Measurements from ENCODE around the gene WDFY4. TPM values are rescaled to one million over a fixed set of nuclear protein-coding genes. Genes with fewer than 3 reads are reported as not detected.

Gene WDFY4
- total and polyA plus RNA-seq, 9 of the 15 experiments (the other 6 are each of a cell fraction or from before 2014, with no cell fraction given) = 0.01 to 0.02 (median 0.01) TPM; not detected in 6

GRCh38 chr10:49001402-49001801 lies 316.7 kb downstream of the WDFY4 start (continued):
- TF ChIP-seq, protein P1, sequence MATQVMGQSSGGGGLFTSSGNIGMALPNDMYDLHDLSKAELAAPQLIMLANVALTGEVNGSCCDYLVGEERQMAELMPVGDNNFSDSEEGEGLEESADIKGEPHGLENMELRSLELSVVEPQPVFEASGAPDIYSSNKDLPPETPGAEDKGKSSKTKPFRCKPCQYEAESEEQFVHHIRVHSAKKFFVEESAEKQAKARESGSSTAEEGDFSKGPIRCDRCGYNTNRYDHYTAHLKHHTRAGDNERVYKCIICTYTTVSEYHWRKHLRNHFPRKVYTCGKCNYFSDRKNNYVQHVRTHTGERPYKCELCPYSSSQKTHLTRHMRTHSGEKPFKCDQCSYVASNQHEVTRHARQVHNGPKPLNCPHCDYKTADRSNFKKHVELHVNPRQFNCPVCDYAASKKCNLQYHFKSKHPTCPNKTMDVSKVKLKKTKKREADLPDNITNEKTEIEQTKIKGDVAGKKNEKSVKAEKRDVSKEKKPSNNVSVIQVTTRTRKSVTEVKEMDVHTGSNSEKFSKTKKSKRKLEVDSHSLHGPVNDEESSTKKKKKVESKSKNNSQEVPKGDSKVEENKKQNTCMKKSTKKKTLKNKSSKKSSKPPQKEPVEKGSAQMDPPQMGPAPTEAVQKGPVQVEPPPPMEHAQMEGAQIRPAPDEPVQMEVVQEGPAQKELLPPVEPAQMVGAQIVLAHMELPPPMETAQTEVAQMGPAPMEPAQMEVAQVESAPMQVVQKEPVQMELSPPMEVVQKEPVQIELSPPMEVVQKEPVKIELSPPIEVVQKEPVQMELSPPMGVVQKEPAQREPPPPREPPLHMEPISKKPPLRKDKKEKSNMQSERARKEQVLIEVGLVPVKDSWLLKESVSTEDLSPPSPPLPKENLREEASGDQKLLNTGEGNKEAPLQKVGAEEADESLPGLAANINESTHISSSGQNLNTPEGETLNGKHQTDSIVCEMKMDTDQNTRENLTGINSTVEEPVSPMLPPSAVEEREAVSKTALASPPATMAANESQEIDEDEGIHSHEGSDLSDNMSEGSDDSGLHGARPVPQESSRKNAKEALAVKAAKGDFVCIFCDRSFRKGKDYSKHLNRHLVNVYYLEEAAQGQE (IDR thresholded peaks at IDR 0.05; ENCODE audit: borderline replicate concordance) = peak; percentile 57; the same call in 1 of the 2 replicates
- TF ChIP-seq, protein P1 (CRISPR knock-in tag; IDR thresholded peaks at IDR 0.05; ENCODE audit: low read depth) = no peak
- TF ChIP-seq CTBP1 (IDR thresholded peaks at IDR 0.05; ENCODE audit: borderline replicate concordance) = peak; percentile 67; the same call in 1 of the 2 replicates
- TF ChIP-seq C11orf30 (IDR thresholded peaks at IDR 0.05; ENCODE audit: low read depth) = no peak
- TF ChIP-seq SRSF1 (IDR thresholded peaks at IDR 0.05; ENCODE audit: low read depth, low read length) = no peak
- no peak for TF ChIP-seq CBX3 (IDR thresholded peaks at IDR 0.05; ENCODE audit: borderline replicate concordance in 1 of 2, low read length in 2 of 2)
- TF ChIP-seq ERF (CRISPR knock-in tag; IDR thresholded peaks at IDR 0.05) = no peak
- TF ChIP-seq, protein P2, sequence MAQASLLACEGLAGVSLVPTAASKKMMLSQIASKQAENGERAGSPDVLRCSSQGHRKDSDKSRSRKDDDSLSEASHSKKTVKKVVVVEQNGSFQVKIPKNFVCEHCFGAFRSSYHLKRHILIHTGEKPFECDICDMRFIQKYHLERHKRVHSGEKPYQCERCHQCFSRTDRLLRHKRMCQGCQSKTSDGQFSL (CRISPR knock-in tag; IDR thresholded peaks at IDR 0.05) = no peak
- TF ChIP-seq, protein P2 (tag; IDR thresholded peaks at IDR 0.05) = no peak
- TF ChIP-seq, protein P3, sequence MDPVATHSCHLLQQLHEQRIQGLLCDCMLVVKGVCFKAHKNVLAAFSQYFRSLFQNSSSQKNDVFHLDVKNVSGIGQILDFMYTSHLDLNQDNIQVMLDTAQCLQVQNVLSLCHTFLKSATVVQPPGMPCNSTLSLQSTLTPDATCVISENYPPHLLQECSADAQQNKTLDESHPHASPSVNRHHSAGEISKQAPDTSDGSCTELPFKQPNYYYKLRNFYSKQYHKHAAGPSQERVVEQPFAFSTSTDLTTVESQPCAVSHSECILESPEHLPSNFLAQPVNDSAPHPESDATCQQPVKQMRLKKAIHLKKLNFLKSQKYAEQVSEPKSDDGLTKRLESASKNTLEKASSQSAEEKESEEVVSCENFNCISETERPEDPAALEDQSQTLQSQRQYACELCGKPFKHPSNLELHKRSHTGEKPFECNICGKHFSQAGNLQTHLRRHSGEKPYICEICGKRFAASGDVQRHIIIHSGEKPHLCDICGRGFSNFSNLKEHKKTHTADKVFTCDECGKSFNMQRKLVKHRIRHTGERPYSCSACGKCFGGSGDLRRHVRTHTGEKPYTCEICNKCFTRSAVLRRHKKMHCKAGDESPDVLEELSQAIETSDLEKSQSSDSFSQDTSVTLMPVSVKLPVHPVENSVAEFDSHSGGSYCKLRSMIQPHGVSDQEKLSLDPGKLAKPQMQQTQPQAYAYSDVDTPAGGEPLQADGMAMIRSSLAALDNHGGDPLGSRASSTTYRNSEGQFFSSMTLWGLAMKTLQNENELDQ (CRISPR knock-in tag; IDR thresholded peaks at IDR 0.05; ENCODE audit: borderline replicate concordance) = no peak
- no peak for TF ChIP-seq TEAD1 (CRISPR knock-in tag; IDR thresholded peaks at IDR 0.05)
- no peak for TF ChIP-seq FOXP1 (CRISPR knock-in tag; IDR thresholded peaks at IDR 0.05)
- TF ChIP-seq, protein P4, sequence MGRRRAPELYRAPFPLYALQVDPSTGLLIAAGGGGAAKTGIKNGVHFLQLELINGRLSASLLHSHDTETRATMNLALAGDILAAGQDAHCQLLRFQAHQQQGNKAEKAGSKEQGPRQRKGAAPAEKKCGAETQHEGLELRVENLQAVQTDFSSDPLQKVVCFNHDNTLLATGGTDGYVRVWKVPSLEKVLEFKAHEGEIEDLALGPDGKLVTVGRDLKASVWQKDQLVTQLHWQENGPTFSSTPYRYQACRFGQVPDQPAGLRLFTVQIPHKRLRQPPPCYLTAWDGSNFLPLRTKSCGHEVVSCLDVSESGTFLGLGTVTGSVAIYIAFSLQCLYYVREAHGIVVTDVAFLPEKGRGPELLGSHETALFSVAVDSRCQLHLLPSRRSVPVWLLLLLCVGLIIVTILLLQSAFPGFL (CRISPR knock-in tag; IDR thresholded peaks at IDR 0.05) = no peak
- peak; percentile 57 to 71 for TF ChIP-seq RAD21 (CRISPR knock-in tag; conservative IDR thresholded peaks at IDR 0.05 in 1 of 2, IDR thresholded peaks at IDR 0.05 in 1 of 2)
- 0 out of 2 replicates have a peak, but pooled peaks have one; percentile 19 for TF ChIP-seq RB1 (IDR thresholded peaks at IDR 0.05; ENCODE audit: low read depth)
- no peak for TF ChIP-seq NFRKB (IDR thresholded peaks at IDR 0.05; ENCODE audit: low read depth)
- TF ChIP-seq HOXB6 (CRISPR knock-in tag; IDR thresholded peaks at IDR 0.05; ENCODE audit: borderline replicate concordance) = no peak
